ENCODE results near the gene HADHB.

DNA sequence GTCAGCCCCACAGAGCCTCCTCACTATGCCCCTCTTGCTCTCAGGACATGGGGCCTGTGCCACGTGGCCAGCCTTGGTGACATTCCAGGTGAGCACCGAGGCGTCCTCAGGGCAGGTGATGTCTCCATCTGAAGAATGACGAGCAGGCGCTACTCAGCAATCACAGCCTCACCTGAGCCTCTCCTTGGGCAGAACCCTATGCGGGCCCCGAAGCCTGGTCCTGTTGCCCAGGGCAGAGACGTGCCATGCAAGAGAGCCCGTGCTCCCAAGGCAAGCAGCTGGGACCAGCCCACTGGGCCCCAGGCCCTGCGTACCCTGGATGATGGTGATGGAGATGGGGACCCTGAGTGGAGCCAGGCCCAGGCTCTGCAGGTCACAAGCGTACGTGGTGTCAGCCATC, 68.7 kb downstream of the HADHB start:
- TF ChIP-seq, protein P1, sequence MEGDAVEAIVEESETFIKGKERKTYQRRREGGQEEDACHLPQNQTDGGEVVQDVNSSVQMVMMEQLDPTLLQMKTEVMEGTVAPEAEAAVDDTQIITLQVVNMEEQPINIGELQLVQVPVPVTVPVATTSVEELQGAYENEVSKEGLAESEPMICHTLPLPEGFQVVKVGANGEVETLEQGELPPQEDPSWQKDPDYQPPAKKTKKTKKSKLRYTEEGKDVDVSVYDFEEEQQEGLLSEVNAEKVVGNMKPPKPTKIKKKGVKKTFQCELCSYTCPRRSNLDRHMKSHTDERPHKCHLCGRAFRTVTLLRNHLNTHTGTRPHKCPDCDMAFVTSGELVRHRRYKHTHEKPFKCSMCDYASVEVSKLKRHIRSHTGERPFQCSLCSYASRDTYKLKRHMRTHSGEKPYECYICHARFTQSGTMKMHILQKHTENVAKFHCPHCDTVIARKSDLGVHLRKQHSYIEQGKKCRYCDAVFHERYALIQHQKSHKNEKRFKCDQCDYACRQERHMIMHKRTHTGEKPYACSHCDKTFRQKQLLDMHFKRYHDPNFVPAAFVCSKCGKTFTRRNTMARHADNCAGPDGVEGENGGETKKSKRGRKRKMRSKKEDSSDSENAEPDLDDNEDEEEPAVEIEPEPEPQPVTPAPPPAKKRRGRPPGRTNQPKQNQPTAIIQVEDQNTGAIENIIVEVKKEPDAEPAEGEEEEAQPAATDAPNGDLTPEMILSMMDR (conservative IDR thresholded peaks at IDR 0.05), result no peak
- TF ChIP-seq ZFX (IDR thresholded peaks at IDR 0.05), result no peak
